C4-2B (cell line): ENCODE measurements around the gene CXCL14.

Experiments used
- CTCF ChIP-seq: fragments of 450-650 bp; conservative IDR thresholded peaks from 2 replicates; pipeline ENCODE4 v1.5.1; 2017; ENCODE audit warnings: mild to moderate bottlenecking
- ZFX ChIP-seq: fragments of 450-650 bp; IDR thresholded peaks from 2 replicates; pipeline ENCODE4 v1.6.1; 2017

GRCh38 chr5:135599421-135600151, 20.8 kb upstream of the CXCL14 start:
- TF ChIP-seq CTCF = no peak
- no peak for TF ChIP-seq ZFX
